DND-41 (cell line): Measurements from ENCODE around the gene OR51B2.

Source experiments
- ATAC-seq: fragments of 200-7000 bp; cut with Tn5 transposase; 3 replicates; pipeline ENCODE4 v1.9.1; 2021; ENCODE audit warnings: low read depth; ENCODE audit not compliant: insufficient read depth
- DNase-seq: peaks from one replicate; pipeline ENCODE4 v3.0.0-alpha.2; 2020
- H2AFZ ChIP-seq: 2 replicates; pipeline ENCODE4 v1.6.0; 2012; ENCODE audit warnings: low read depth, low read length
- H3K27ac ChIP-seq: 2 replicates; pipeline ENCODE4 v1.5.1; 2012; ENCODE audit warnings: low read length, inconsistent platforms
- H3K27me3 ChIP-seq: fragments of 200-600 bp; sonication (generic); 2 replicates; pipeline ENCODE4 v1.6.0; 2012; ENCODE audit warnings: low read length, mild to moderate bottlenecking, inconsistent platforms; ENCODE audit not compliant: insufficient read depth, poor library complexity
- H3K36me3 ChIP-seq: 2 replicates; pipeline ENCODE4 v1.5.1; 2012; ENCODE audit warnings: low read length, inconsistent platforms; ENCODE audit not compliant: insufficient read depth
- H3K4me1 ChIP-seq: 2 replicates; pipeline ENCODE4 v1.5.1; 2012; ENCODE audit warnings: mild to moderate bottlenecking, low read length; ENCODE audit not compliant: insufficient read depth
- H3K4me2 ChIP-seq: 2 replicates; pipeline ENCODE4 v1.6.0; 2012; ENCODE audit warnings: mild to moderate bottlenecking, moderate library complexity, low read length, inconsistent platforms; ENCODE audit not compliant: insufficient read depth
- H3K4me3 ChIP-seq, 2 experiments: fragments of 200-600 bp in 1 of 2; shearing (Covaris generic) in 1 of 2; 2 replicates each; pipeline ENCODE4 v1.5.1; 2012 to 2016; ENCODE audit warnings: inconsistent platforms in 2 of 2, low read length in 2 of 2, mild to moderate bottlenecking in 2 of 2, low read depth in 1 of 2, moderate library complexity in 1 of 2
- H3K79me2 ChIP-seq: 2 replicates; pipeline ENCODE4 v1.6.0; 2012; ENCODE audit warnings: low read length, inconsistent platforms; ENCODE audit not compliant: insufficient read depth
- H3K9ac ChIP-seq: 2 replicates; pipeline ENCODE4 v1.6.0; 2012; ENCODE audit warnings: low read depth, mild to moderate bottlenecking, inconsistent platforms, low read length, moderate library complexity
- H3K9me3 ChIP-seq: 2 replicates; pipeline ENCODE4 v1.5.1; 2012; ENCODE audit warnings: low read length, moderate library complexity, mild to moderate bottlenecking, inconsistent platforms; ENCODE audit not compliant: insufficient read depth, severe bottlenecking
- H4K20me1 ChIP-seq: 2 replicates; pipeline ENCODE4 v1.6.0; 2012; ENCODE audit warnings: low read length; ENCODE audit not compliant: insufficient read depth
- CTCF ChIP-seq: IDR thresholded peaks from 2 replicates; pipeline ENCODE4 v1.5.1; 2012; ENCODE audit warnings: borderline replicate concordance, low read length, moderate library complexity, mild to moderate bottlenecking; ENCODE audit not compliant: poor library complexity, severe bottlenecking; ENCODE audit errors: extremely low read depth
- EZH2 ChIP-seq: IDR thresholded peaks from 3 replicates; pipeline ENCODE4 v1.6.1; 2012; ENCODE audit warnings: borderline replicate concordance, low read depth, mild to moderate bottlenecking, moderate library complexity, low read length, inconsistent platforms; ENCODE audit not compliant: severe bottlenecking

Gene OR51B2

DNA sequence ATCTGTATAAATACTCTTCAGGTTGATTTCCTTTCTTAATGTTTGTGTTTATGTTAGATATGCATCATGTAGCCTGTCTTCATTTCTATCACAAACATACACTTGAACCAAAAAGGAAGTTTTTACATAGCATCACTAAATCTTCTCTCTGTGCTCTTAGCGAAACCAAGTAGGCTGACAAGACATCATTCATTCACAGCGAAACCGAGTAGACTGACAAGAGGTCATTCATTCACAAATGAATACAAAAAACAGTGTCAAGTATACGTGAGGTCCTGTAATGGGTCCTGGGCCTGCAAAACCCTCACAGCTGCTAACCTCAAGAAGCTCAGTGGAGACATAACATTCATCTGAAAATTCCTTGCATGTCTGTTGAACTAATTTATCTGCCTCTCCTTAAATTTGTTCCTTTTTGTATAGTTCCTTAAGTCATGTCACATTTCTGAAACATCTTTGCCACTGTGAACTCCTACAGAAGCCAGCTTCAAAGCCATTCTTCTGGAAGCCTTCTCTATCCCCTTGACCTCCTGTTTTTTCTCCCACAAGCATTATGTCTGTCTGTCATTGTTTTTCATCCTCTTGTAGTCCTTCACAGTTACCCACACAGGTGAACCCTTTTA, 44.5 kb downstream of the OR51B2 start:
- no peak overlapping the region for H3K4me2 ChIP-seq
- no peaks in the 10 kb centered on the region for H4K20me1 ChIP-seq
- H3K9ac ChIP-seq: no peak overlapping the region
- no peaks in the 10 kb centered on the region for H3K36me3 ChIP-seq
- H2AFZ ChIP-seq: no peak overlapping the region
- no peak for ATAC-seq
- no peak overlapping the region for H3K4me3 ChIP-seq
- H3K9me3 ChIP-seq: no peaks in the 10 kb centered on the region
- peaks cover 2% of the 10 kb centered on the region for H3K27me3 ChIP-seq
- TF ChIP-seq CTCF: no peak
- TF ChIP-seq EZH2: no peak
- DNase-seq: no peak
- H3K27ac ChIP-seq: no peak overlapping the region
- no peaks in the 10 kb centered on the region for H3K79me2 ChIP-seq
- no peaks in the 10 kb centered on the region for H3K4me1 ChIP-seq

GRCh38 chr11:5277807-5278382, 46.2 kb downstream of the OR51B2 start:
- H4K20me1 ChIP-seq: no peaks in the 10 kb centered on the region
- no peaks in the 10 kb centered on the region for H3K79me2 ChIP-seq
- no peak overlapping the region for H2AFZ ChIP-seq
- no peak overlapping the region for H3K9ac ChIP-seq
- H3K4me2 ChIP-seq: no peak overlapping the region
- peaks cover 6% of the 10 kb centered on the region for H3K27me3 ChIP-seq
- no peaks in the 10 kb centered on the region for H3K4me1 ChIP-seq
- DNase-seq (no peak), ATAC-seq (no peak)
- TF ChIP-seq CTCF (no peak), EZH2 (no peak)
- no peaks in the 10 kb centered on the region for H3K36me3 ChIP-seq
- no peaks in the 10 kb centered on the region for H3K9me3 ChIP-seq
- no peak overlapping the region for H3K27ac ChIP-seq
- no peak overlapping the region for H3K4me3 ChIP-seq

GRCh38 chr11:5276697-5277096, 47.4 kb downstream of the OR51B2 start:
- Histone ChIP-seq H3K27ac (no peak overlapping the region), H3K4me2 (no peak overlapping the region)

More at GRCh38 chr11:5276697-5277096, 47.4 kb downstream of the OR51B2 start:
- Histone ChIP-seq H3K9ac (no peak overlapping the region), H3K4me3 (no peak overlapping the region), H3K27me3 (peaks cover 6% of the 10 kb centered on the region), H2AFZ (no peak overlapping the region), H3K9me3 (no peaks in the 10 kb centered on the region), H3K4me1 (no peaks in the 10 kb centered on the region), H3K79me2 (no peaks in the 10 kb centered on the region), H3K36me3 (no peaks in the 10 kb centered on the region), H4K20me1 (no peaks in the 10 kb centered on the region)
- ATAC-seq: no peak
- DNase-seq: no peak
- no peak for TF ChIP-seq CTCF
- TF ChIP-seq EZH2: no peak
